ENCODE measurements around the gene RTL1.

Gene RTL1

GRCh38 chr14:100857923-100858837 lies 45.3 kb downstream of the RTL1 start:
- no peak for DNase-seq
- in situ Hi-C loops (cut with HindIII; ENCODE audit: low pct_ligation_motif_present, low pct_unique_long_range_greater_than_20kb, low sequenced_read_pairs) = no loop called here

DNA sequence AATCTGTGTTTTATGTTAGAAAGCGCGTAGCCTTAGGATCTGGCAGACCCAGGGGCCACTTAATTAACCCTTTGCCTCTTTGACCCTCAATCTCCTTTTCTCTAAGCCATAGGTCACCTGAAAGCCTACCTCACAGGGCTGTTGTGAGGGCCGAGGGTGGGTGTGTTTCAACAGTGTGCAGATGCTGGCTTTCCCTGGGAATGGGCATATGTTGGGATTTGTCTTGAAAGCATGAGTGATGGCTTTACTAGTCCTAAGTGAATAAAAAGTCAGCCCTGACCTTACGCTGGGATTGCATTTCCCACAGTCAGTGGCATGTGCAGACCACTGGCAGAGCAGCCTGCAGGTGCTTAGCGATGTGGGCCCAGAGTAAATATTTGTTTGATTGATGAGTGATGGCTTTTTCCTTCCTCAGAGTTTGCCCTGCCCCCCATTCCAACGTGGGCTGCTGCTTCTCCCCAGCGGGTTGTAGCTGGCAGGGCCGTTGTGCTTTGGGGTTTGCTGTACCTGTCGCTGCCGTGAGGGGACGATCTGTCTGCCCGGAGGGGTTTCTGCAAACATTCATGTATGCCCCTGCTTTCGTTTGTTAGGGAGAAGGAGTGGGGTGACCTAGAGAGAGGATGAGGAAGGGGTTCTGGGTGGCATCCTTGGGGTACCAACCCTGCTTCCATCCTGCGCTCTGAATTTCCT lies 46.1 kb downstream of the RTL1 start:
- in situ Hi-C loops (cut with HindIII; ENCODE audit: low pct_ligation_motif_present, low pct_unique_long_range_greater_than_20kb, low sequenced_read_pairs) = no loop called here
- DNase-seq = no peak

- DNase-seq = no peak
- in situ Hi-C loops (cut with HindIII; ENCODE audit: low pct_ligation_motif_present, low pct_unique_long_range_greater_than_20kb, low sequenced_read_pairs) = no loop called here
Measured at GRCh38 chr14:100856056-100856950, 47.2 kb downstream of the RTL1 start.

- in situ Hi-C loops (cut with HindIII; ENCODE audit: low pct_ligation_motif_present, low pct_unique_long_range_greater_than_20kb, low sequenced_read_pairs) = no loop called here
- no peak for DNase-seq
Measured at GRCh38 chr14:100855256-100855930, 48.1 kb downstream of the RTL1 start.

DNA sequence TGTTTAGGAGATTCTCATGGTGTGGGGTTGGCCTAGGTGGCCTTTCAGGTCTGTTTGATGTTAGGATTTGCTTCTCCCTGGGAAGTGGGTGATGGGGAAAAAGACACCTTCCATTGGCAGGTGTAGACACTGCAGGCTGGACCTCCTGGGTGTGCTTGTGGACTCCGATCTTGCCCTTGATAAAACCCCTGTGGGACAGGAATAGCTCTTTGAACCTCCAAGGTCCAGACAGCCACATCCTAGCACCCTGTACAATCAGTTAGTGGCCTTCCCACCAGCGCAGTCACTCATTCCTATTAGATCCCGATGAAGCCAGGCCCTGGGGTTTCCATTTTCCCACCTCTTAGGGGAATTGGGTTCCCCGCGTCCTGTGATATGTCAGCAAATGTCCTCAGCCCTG lies 49.1 kb downstream of the RTL1 start:
- in situ Hi-C loops (cut with HindIII; ENCODE audit: low pct_ligation_motif_present, low pct_unique_long_range_greater_than_20kb, low sequenced_read_pairs) = no loop called here
- DNase-seq = no peak

GRCh38 chr14:100851946-100852620 lies 51.4 kb downstream of the RTL1 start:
- no peak for DNase-seq
- in situ Hi-C loops (cut with HindIII; ENCODE audit: low pct_ligation_motif_present, low pct_unique_long_range_greater_than_20kb, low sequenced_read_pairs) = no loop called here

GRCh38 chr14:100851586-100851916 lies 52.0 kb downstream of the RTL1 start:
- in situ Hi-C loops (cut with HindIII; ENCODE audit: low pct_ligation_motif_present, low pct_unique_long_range_greater_than_20kb, low sequenced_read_pairs) = no loop called here
- no peak for DNase-seq

- peak; percentile 64 for DNase-seq
Measured at GRCh38 chr14:100850841-100851585, 52.5 kb downstream of the RTL1 start.

DNA sequence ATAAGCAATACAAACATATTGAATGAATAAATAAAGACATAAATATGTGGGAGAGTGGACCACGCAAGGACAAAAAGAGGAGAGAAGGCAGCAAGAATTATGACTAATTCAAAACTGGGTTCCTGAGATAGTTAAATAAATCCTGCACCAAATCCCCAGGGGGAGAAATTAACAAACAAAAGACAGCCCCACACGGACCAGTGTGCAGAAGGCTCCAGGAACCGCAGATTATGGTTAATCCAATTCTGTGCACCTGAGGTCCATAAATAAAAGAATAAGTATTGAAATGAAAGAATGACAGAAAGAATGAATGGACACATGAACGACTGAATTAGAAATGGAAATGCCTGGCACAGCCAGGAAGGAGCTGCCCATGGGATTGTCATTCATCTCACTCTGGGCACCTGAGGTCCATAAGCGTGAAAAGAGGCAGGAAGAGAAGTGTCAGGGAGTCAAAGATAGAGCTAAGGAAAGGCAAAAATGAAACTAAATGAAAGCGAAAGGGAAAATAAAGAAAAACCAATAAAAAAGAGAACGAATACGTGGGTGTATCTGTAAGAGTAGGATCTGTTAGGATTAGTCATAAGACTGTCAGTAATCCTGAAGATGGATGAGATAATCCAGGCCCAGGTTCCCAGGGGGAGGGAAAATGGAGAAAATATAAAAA lies 54.3 kb downstream of the RTL1 start:
- peak; percentile 1 for DNase-seq
- in situ Hi-C loops (cut with HindIII; ENCODE audit: low pct_ligation_motif_present, low pct_unique_long_range_greater_than_20kb, low sequenced_read_pairs) = no loop called here

More at GRCh38 chr14:100850841-100851585, 52.5 kb downstream of the RTL1 start:
- in situ Hi-C loops (cut with HindIII; ENCODE audit: low pct_ligation_motif_present, low pct_unique_long_range_greater_than_20kb, low sequenced_read_pairs) = no loop called here

DNA sequence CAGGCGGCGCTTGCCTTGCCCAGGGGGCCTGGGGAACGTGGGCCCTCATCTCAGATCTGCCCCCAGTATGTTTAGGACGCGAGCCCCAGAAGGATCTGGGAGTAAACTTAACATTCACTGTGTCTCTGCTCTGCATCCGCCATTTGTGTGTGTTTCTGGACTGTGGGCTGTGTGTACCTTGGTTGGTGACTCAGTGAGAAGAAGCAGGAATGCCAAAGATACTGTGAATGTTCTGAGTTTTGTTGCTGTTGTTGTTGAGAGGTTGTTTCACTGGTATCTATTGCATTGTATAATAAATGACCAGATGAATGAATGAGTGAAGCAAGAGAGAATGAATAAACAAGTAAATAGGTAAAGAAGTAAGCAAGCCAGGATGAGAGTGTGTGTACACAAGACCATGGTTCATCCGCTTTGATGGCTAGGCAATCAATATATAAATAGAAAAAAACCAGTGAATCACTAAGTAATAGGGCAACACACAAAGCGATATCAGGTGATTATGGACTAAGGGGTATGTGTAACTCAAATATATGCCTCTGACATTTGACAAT lies 57.1 kb downstream of the RTL1 start:
- in situ Hi-C loops (cut with HindIII; ENCODE audit: low pct_ligation_motif_present, low pct_unique_long_range_greater_than_20kb, low sequenced_read_pairs) = no loop called here

GRCh38 chr14:100845341-100845740 lies 58.2 kb downstream of the RTL1 start:
- in situ Hi-C loops (cut with HindIII; ENCODE audit: low pct_ligation_motif_present, low pct_unique_long_range_greater_than_20kb, low sequenced_read_pairs) = no loop called here
- no peak for DNase-seq

More for the DNA sequence above, 57.1 kb downstream of the RTL1 start:
- no peak for DNase-seq

DNA sequence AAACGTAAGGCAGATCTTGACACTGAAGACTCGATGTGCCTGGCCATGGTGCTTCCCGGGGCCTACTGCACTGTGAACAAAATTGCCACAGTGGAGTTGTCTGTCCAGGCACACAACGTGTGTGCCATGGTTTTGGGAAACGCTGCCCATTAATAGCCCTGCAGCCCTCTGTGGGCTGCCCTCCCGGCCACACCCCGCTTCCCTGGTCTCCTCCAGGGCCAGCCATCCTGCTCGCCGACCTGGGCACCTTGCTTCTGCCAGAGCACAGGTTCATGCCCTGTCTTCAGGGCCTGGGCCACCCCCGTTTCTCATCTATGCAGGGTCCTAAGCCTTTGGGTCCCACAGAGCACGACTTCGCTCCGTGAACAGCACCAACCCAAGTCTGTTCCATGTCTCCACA lies 58.7 kb downstream of the RTL1 start:
- DNase-seq = no peak
- in situ Hi-C loops (cut with HindIII; ENCODE audit: low pct_ligation_motif_present, low pct_unique_long_range_greater_than_20kb, low sequenced_read_pairs) = no loop called here

GRCh38 chr14:100844421-100844820 lies 59.1 kb downstream of the RTL1 start:
- in situ Hi-C loops (cut with HindIII; ENCODE audit: low pct_ligation_motif_present, low pct_unique_long_range_greater_than_20kb, low sequenced_read_pairs) = no loop called here
- DNase-seq = no peak

DNA sequence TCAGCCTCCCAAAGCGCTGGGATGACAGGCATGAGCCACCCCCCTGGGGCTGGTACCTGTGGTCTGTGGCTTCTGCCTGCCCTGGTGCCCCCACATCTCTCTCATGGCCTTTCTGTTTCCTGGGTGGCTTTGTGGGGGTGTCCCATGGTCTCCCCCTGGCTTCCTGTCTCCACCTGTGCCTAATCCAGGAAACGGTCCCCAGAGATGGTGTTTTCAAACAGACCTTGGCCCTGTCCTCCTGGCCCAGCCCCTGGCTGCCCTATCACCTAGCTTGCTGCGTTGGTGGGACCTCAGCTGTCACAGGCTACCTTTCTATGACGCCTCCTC lies 59.5 kb downstream of the RTL1 start:
- in situ Hi-C loops (cut with HindIII; ENCODE audit: low pct_ligation_motif_present, low pct_unique_long_range_greater_than_20kb, low sequenced_read_pairs) = no loop called here
- no peak for DNase-seq

DNA sequence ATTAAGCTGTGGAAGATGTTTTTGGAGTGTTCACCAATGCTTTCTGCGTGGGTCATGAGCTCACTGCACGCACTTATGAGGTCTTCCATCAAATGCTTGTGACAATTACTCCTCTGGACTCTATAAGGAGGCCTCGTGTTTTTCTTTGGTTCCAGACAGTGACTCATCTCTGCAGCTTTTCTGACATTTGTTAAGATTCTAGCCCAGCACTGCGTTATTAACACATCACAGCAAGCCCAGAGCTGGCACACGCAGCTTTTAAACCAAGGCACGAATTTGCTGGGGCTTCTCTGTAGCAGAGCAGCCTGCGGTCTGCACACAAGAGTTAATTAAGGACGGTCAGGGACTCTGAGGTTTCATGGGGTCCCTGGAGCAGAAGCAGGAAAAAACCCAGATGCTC lies 60.7 kb downstream of the RTL1 start:
- no peak for DNase-seq

DNA sequence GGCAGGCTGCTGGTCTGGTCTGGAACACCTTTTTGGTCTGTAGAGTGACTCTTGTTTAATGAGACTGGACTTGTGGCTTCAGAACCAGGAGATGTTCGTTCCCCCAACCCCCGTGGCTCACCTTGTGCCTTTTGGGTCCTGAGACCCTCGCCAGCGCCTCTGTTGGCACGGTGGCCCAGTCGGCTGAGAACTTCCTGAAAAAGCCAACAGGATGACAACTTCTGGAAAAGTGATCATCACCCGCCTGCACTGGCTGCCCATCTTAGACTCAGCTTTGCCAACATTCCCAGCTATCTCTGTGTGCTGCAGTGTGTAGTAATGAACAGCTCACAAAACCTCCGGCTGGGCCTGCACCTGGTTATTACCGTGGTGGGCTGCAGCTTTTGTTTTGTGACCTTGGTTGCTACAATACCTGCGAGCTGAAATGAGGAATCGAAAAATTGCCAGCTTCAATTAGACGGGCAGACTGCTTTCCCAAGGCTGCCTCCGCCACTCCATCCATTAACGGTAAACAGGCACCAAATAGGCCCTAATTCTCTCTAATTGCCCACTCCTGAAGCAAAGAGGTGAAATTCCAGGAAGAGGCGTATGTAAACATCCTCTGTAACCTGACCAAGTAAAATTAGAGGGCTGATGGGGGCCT lies 61.6 kb downstream of the RTL1 start:
- in situ Hi-C loops (cut with HindIII; ENCODE audit: low pct_ligation_motif_present, low pct_unique_long_range_greater_than_20kb, low sequenced_read_pairs) = no loop called here
- no peak for DNase-seq

More for the DNA sequence above, 60.7 kb downstream of the RTL1 start:
- in situ Hi-C loops (cut with HindIII; ENCODE audit: low pct_ligation_motif_present, low pct_unique_long_range_greater_than_20kb, low sequenced_read_pairs) = no loop called here

Measured in ACHN (cell line).